Neuronal stem cell (in vitro differentiated cells): ENCODE results near the gene VPS13D.

ENCODE experiments used
- DNase-seq: peaks from one replicate; pipeline ENCODE4 v3.0.0-alpha.2; 2013; ENCODE audit warnings: low spot score
- H2AFZ ChIP-seq: one replicate; pipeline ENCODE4 v1.6.1; 2013; ENCODE audit warnings: mild to moderate bottlenecking, low read length, inconsistent platforms
- H2AK5ac ChIP-seq: 2 replicates; pipeline ENCODE4 v1.6.1; 2013; ENCODE audit warnings: low read depth, mild to moderate bottlenecking, inconsistent platforms, low read length, moderate library complexity, mixed read lengths
- H2BK120ac ChIP-seq: 2 replicates; pipeline ENCODE4 v1.6.1; 2013; ENCODE audit warnings: low read depth, mild to moderate bottlenecking, inconsistent platforms, low read length, moderate library complexity, mixed read lengths
- H2BK12ac ChIP-seq: one replicate; pipeline ENCODE4 v1.6.1; 2013; ENCODE audit warnings: low read length, inconsistent platforms
- H2BK15ac ChIP-seq: 2 replicates; pipeline ENCODE4 v1.6.1; 2013; ENCODE audit warnings: mild to moderate bottlenecking, low read length, inconsistent platforms, mixed read lengths
- H2BK5ac ChIP-seq: one replicate; pipeline ENCODE4 v1.6.1; 2013; ENCODE audit warnings: inconsistent platforms, mild to moderate bottlenecking, low read length, moderate library complexity
- H3K14ac ChIP-seq: one replicate; pipeline ENCODE4 v1.6.1; 2013; ENCODE audit warnings: low read length, inconsistent platforms
- H3K18ac ChIP-seq: 2 replicates; pipeline ENCODE4 v1.6.1; 2013; ENCODE audit warnings: low read length, inconsistent platforms
- H3K23ac ChIP-seq: 2 replicates; pipeline ENCODE4 v1.6.1; 2013; ENCODE audit warnings: low read depth, mild to moderate bottlenecking, mixed read lengths, low read length, inconsistent platforms; ENCODE audit not compliant: poor library complexity
- H3K27ac ChIP-seq: replicated peaks from 3 replicates; pipeline ENCODE4 v1.5.1; 2013; ENCODE audit warnings: low read length, inconsistent platforms
- H3K27me3 ChIP-seq, 3 experiments: 2 replicates each; pipeline ENCODE4 v1.6.1; 2013; ENCODE audit warnings: low read length in 3 of 3, mild to moderate bottlenecking in 2 of 3, inconsistent platforms in 1 of 3, low read depth in 1 of 3, mixed read lengths in 1 of 3, moderate library complexity in 1 of 3; ENCODE audit not compliant: control insufficient read depth in 3 of 3, insufficient read depth in 3 of 3
- H3K36me3 ChIP-seq, 2 donors: replicated peaks in 1 of 2; 2 replicates each; pipeline ENCODE4 v1.6.1; 2013; ENCODE audit warnings: low read length in 2 of 2; ENCODE audit not compliant: control insufficient read depth in 2 of 2, insufficient read depth in 2 of 2
- H3K4ac ChIP-seq: 2 replicates; pipeline ENCODE4 v1.6.1; 2013; ENCODE audit warnings: inconsistent platforms, mild to moderate bottlenecking, low read length, moderate library complexity
- H3K4me1 ChIP-seq, 2 donors: 1 replicate in 1 of 2; 2 replicates in 1 of 2; pipeline ENCODE4 v1.6.1; 2013; ENCODE audit warnings: low read length in 2 of 2, low read depth in 1 of 2; ENCODE audit not compliant: control insufficient read depth in 2 of 2, insufficient read depth in 1 of 2
- H3K4me2 ChIP-seq: one replicate; pipeline ENCODE4 v1.6.1; 2013; ENCODE audit warnings: mild to moderate bottlenecking, low read length, inconsistent platforms; ENCODE audit not compliant: insufficient read depth, poor library complexity, severe bottlenecking
- H3K4me3 ChIP-seq, 2 donors: 2 replicates each; pipeline ENCODE4 v1.5.1; 2013; ENCODE audit warnings: low read length in 2 of 2, mild to moderate bottlenecking in 2 of 2, inconsistent platforms in 1 of 2, moderate library complexity in 1 of 2
- H3K79me1 ChIP-seq: one replicate; pipeline ENCODE4 v1.6.1; 2013; ENCODE audit warnings: low read depth, mild to moderate bottlenecking, inconsistent platforms, low read length, moderate library complexity
- H3K9ac ChIP-seq: one replicate; pipeline ENCODE4 v1.6.1; 2013; ENCODE audit warnings: mild to moderate bottlenecking, low read depth, low read length, inconsistent platforms; ENCODE audit not compliant: poor library complexity
- H3K9me3 ChIP-seq, 2 donors: replicated peaks in 1 of 2; 2 replicates each; pipeline versions ENCODE3 to v1.6.1; 2013; ENCODE audit warnings: low read length in 2 of 2, mild to moderate bottlenecking in 2 of 2, inconsistent platforms in 1 of 2, low read depth in 1 of 2, mixed read lengths in 1 of 2, moderate library complexity in 1 of 2; ENCODE audit not compliant: control insufficient read depth in 2 of 2, insufficient read depth in 1 of 2
- H4K8ac ChIP-seq: one replicate; pipeline ENCODE4 v1.6.1; 2013; ENCODE audit warnings: low read depth, mild to moderate bottlenecking, inconsistent platforms, low read length, moderate library complexity
- H4K91ac ChIP-seq: one replicate; pipeline ENCODE4 v1.6.1; 2013; ENCODE audit warnings: low read length, low read depth, mild to moderate bottlenecking, inconsistent platforms; ENCODE audit not compliant: poor library complexity
- WGBS, 2 donors: extraction: QIAGEN DNeasy Blood & Tissue Kit; methylation state at CpG; one replicate each; pipeline ENCODE4 v1.1.7; 2013; ENCODE audit warnings: missing lambda C conversion rate in 2 of 2, mixed read lengths in 1 of 2; ENCODE audit not compliant: insufficient read length in 2 of 2, insufficient replicate concordance in 1 of 2; ENCODE audit errors: extremely low coverage in 2 of 2; 5-methylcytosine and 5-hydroxymethylcytosine counted together

The VPS13D gene

DNA sequence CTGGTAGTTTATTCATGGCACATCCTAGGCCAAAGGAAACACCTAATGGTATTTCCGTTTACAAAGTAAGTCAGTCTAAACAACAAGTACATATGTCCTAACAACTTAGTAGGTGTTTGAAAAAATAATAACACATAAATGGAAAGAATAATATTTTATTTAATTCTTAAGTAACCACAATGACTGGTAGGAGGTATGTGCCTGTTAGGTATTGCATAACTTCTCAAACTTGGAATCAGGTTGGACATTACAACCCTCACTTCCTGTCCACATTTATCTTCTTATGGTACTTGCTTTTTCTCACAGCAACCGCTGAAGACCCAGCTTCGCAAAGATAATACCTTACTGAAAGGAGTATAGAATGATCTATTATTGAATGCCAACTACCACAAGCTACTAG is 64.2 kb downstream of the VPS13D start:
- Histone ChIP-seq H3K27ac (no peak overlapping the region), H3K4me3 (no peak overlapping the region), H2AFZ (no peak overlapping the region), H3K9ac (no peak overlapping the region), H4K8ac (no peak overlapping the region), H3K4me2 (no peak overlapping the region), H3K4me1 (no peaks in the 10 kb centered on the region), H2BK5ac (no peak overlapping the region), H2BK12ac (no peak overlapping the region), H3K79me1 (no peaks in the 10 kb centered on the region), H3K18ac (no peak overlapping the region), H3K23ac (no peak overlapping the region), H2AK5ac (no peak overlapping the region), H3K14ac (no peak overlapping the region), H3K9me3 (no peaks in the 10 kb centered on the region), H2BK15ac (no peak overlapping the region), H2BK120ac (no peak overlapping the region), H3K4ac (no peak overlapping the region), H3K27me3 (no peaks in the 10 kb centered on the region), H3K36me3 (peaks cover 9 to 41% of the 10 kb centered on the region in 2 donors), H4K91ac (no peak overlapping the region)
- DNase-seq, result no peak
- WGBS, 2 donors, result no CpG with 5 or more reads among the region's 3 CpGs

DNA sequence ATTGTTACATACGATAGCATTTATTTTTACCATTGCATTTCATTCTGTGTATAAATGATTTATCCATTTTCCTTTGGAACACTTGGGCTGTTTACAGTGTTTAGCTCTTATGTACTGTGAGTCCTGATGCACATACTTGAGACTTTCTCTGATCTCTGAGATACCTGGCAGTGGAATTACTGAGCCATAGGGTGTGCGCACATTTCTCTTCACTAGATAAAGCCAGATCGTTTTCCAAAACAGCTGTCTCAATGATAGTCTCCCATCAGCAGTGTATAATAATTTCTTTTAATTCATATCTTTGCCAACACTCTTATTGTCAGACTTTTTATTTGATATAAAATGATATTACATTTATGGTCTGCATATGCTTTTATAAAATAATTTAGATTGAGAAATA is 66.2 kb downstream of the VPS13D start:
- WGBS, 2 donors, result no CpG with 5 or more reads among the region's 3 CpGs
- Histone ChIP-seq H2BK5ac (no peak overlapping the region), H2AFZ (no peak overlapping the region), H3K27me3 (no peaks in the 10 kb centered on the region), H3K23ac (no peak overlapping the region), H3K4me2 (no peak overlapping the region), H3K4me1 (no peaks in the 10 kb centered on the region), H3K14ac (no peak overlapping the region), H2BK12ac (no peak overlapping the region), H3K9ac (no peak overlapping the region), H2AK5ac (no peak overlapping the region), H3K4me3 (no peak overlapping the region), H3K4ac (no peak overlapping the region), H3K36me3 (peaks cover 9 to 48% of the 10 kb centered on the region in 2 donors), H3K27ac (no peak overlapping the region), H4K91ac (no peak overlapping the region), H4K8ac (no peak overlapping the region), H3K9me3 (no peaks in the 10 kb centered on the region), H3K18ac (no peak overlapping the region), H2BK120ac (no peak overlapping the region), H3K79me1 (no peaks in the 10 kb centered on the region), H2BK15ac (no peak overlapping the region)
- no peak for DNase-seq

DNA sequence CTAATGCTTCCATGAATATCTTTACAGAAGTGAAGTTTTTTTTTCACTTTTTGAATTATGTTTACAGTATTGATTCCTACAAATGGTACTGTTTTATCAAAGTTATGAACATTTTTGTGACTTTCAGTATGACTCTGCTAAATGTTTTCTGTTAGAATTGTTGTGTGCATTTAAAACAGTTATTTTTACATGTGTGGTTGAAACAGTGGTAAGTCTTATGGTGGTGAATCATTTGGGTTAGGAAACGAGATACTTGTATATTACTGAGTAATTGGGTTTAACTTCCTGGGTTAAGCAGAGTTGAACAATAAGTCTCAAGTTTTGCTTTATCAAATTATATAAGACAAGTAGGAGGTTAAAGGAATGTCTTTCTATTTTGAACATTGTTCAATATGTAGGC is 66.8 kb downstream of the VPS13D start:
- Histone ChIP-seq H3K79me1 (no peaks in the 10 kb centered on the region), H3K23ac (no peak overlapping the region), H2BK5ac (no peak overlapping the region), H3K27me3 (no peaks in the 10 kb centered on the region), H3K9me3 (no peaks in the 10 kb centered on the region), H3K18ac (no peak overlapping the region), H3K27ac (no peak overlapping the region), H2BK15ac (no peak overlapping the region), H4K8ac (no peak overlapping the region), H2AK5ac (no peak overlapping the region), H3K4ac (no peak overlapping the region), H3K4me1 (no peaks in the 10 kb centered on the region), H3K4me2 (no peak overlapping the region), H3K9ac (no peak overlapping the region), H2BK120ac (no peak overlapping the region), H3K14ac (no peak overlapping the region), H4K91ac (no peak overlapping the region), H3K4me3 (no peak overlapping the region), H3K36me3 (peaks cover 5 to 49% of the 10 kb centered on the region in 2 donors), H2AFZ (no peak overlapping the region), H2BK12ac (no peak overlapping the region)
- no CpG with 5 or more reads among the region's 1 CpG for WGBS, 2 donors
- DNase-seq, result no peak

DNA sequence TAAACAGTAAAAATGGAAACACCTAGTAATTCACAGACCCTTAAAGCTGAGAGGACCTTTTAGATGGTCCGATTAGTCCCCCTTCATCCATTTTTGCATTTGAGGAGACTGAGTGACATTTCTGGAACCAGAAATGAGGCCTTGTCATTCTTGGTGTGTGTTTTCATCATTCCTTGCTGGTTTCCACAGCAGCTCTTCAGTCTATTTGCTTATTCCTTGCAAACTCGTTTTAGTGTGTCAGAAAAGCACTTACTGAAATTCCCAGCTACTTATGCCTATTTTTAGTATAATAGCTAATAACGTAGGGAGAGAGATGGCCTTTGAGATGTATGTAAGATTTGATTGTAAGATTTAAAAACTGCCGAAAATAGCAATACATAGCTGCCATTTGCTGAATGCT is 70.9 kb downstream of the VPS13D start:
- H4K91ac ChIP-seq, result no peak overlapping the region
- no peak overlapping the region for H3K4me2 ChIP-seq
- no peak for DNase-seq
- peaks cover 4 to 62% of the 10 kb centered on the region in 2 donors for H3K36me3 ChIP-seq
- no peak overlapping the region for H2BK5ac ChIP-seq
- no peak overlapping the region for H3K27ac ChIP-seq
- H3K4me3 ChIP-seq, result no peak overlapping the region
- H3K9ac ChIP-seq, result no peak overlapping the region
- no peak overlapping the region for H2AFZ ChIP-seq
- H3K4ac ChIP-seq, result no peak overlapping the region
- H3K79me1 ChIP-seq, result no peaks in the 10 kb centered on the region
- WGBS, 2 donors, result no CpG with 5 or more reads among the region's 4 CpGs
- no peak overlapping the region for H2BK120ac ChIP-seq
- no peak overlapping the region for H2BK12ac ChIP-seq
- H3K27me3 ChIP-seq, result no peaks in the 10 kb centered on the region
- H3K9me3 ChIP-seq, result peaks cover 0 to 2% of the 10 kb centered on the region in 2 donors
- H3K14ac ChIP-seq, result no peak overlapping the region
- no peak overlapping the region for H3K18ac ChIP-seq
- H2BK15ac ChIP-seq, result no peak overlapping the region
- no peak overlapping the region for H3K23ac ChIP-seq
- no peaks in the 10 kb centered on the region for H3K4me1 ChIP-seq
- no peak overlapping the region for H4K8ac ChIP-seq
- no peak overlapping the region for H2AK5ac ChIP-seq
